ENCODE measurements around the gene STK32C. TPM values are rescaled to one million over a fixed set of nuclear protein-coding genes. Genes with fewer than 3 reads are reported as not detected.

Gene STK32C
- total and polyA plus RNA-seq, 7 donors = 4.3 to 12.8 (median 8.4) TPM

- whole genome bisulfite sequencing, 2 donors = 37 to 67% methylated on average over 38 of the region's 38 CpGs
- Histone ChIP-seq H3K4me3 (peak overlapping the region in 2 of 4 donors; percentile 3 to 24), H3K9me3 (no peaks in the 10 kb centered on the region), H3K36me3 (no peaks in the 10 kb centered on the region), H3K27me3 (no peaks in the 10 kb centered on the region), H3K27ac (no peak overlapping the region), H3K4me1 (peaks cover 0 to 7% (median 0%) of the 10 kb centered on the region in 4 donors)
- no peak for DNase-seq
- TF ChIP-seq CTCF (IDR thresholded peaks at IDR 0.05) = no peak
- TF ChIP-seq EP300 (IDR thresholded peaks at IDR 0.05) = no peak
- TF ChIP-seq POLR2A (IDR thresholded peaks at IDR 0.05) = no peak
- no peak for TF ChIP-seq POLR2AphosphoS5 (IDR thresholded peaks at IDR 0.05)
- intact Hi-C loops (cut with DNase I) = no loop called here
Observed at GRCh38 chr10:132248455-132249225, 59.1 kb downstream of the STK32C start.

DNA sequence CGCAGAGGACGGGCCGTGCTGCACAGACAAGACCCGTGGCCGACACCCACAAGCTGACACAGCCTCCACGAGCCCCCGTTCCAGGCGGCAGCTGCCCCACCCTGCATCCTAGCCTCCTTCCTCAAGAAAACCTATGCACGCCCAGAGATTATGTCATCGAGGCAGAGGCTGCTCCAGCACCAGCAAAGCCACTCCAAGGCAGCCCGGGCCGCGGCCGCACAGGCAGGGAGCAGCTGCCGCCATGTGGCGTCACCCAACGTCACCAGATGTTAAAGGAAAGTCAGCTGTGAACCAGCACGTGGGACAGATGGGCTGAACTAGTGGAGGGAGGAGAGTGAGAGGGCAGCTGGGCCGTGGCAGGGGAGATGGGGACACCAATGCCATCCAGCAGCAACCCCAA lies 59.8 kb downstream of the STK32C start:
- no peak for DNase-seq
- H3K9me3 ChIP-seq = no peaks in the 10 kb centered on the region
- no peak overlapping the region for H3K4me3 ChIP-seq

DNA sequence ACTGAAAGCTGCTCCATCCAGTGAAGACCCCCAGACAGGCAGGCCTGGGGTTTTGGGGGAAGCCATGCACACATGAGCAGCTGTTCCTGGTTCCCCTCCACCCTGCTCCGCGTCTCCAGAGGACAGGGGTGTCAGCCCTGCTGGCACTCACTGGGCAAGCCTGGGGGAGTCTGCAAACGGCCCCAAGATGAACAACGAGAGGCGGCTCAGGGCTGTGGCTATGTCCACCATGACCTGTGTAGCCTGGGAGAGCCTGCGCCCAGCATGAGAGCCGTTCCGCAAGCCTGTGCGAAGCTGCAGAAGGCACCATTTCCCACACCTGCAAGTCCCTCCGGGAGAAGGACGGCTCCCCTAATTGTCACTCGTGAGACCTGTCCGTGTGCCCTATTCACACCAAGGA lies 61.5 kb downstream of the STK32C start:
- DNase-seq = no peak
- no peak overlapping the region for H3K4me3 ChIP-seq
- no peaks in the 10 kb centered on the region for H3K27me3 ChIP-seq
- H3K27ac ChIP-seq = no peak overlapping the region
- H3K4me1 ChIP-seq = peaks cover 0 to 7% (median 0%) of the 10 kb centered on the region in 4 donors
- WGBS, 2 donors = 93 to 96% methylated on average over 13 of the region's 13 CpGs
- H3K36me3 ChIP-seq = no peaks in the 10 kb centered on the region
- H3K9me3 ChIP-seq = no peaks in the 10 kb centered on the region
- TF ChIP-seq POLR2AphosphoS5 (IDR thresholded peaks at IDR 0.05) (no peak), POLR2A (IDR thresholded peaks at IDR 0.05) (no peak), CTCF (IDR thresholded peaks at IDR 0.05) (no peak), EP300 (IDR thresholded peaks at IDR 0.05) (no peak)
- intact Hi-C loops (cut with DNase I) = no loop called here

More for the DNA sequence above, 59.8 kb downstream of the STK32C start:
- TF ChIP-seq CTCF (IDR thresholded peaks at IDR 0.05) = no peak
- TF ChIP-seq POLR2A (IDR thresholded peaks at IDR 0.05) = no peak
- no peak for TF ChIP-seq POLR2AphosphoS5 (IDR thresholded peaks at IDR 0.05)
- no peak for TF ChIP-seq EP300 (IDR thresholded peaks at IDR 0.05)
- peaks cover 0 to 7% (median 0%) of the 10 kb centered on the region in 4 donors for H3K4me1 ChIP-seq
- no peaks in the 10 kb centered on the region for H3K36me3 ChIP-seq
- WGBS, 2 donors = 56 to 75% methylated on average over 19 of the region's 19 CpGs
- H3K27ac ChIP-seq = no peak overlapping the region
- intact Hi-C loops (cut with DNase I) = no loop called here
- no peaks in the 10 kb centered on the region for H3K27me3 ChIP-seq

- intact Hi-C loops (cut with DNase I) = no loop called here
- Histone ChIP-seq H3K9me3 (no peaks in the 10 kb centered on the region), H3K4me3 (no peak overlapping the region), H3K36me3 (no peaks in the 10 kb centered on the region), H3K27ac (no peak overlapping the region), H3K27me3 (no peaks in the 10 kb centered on the region), H3K4me1 (peaks cover 0 to 7% (median 0%) of the 10 kb centered on the region in 4 donors)
- no peak for TF ChIP-seq EP300 (IDR thresholded peaks at IDR 0.05)
- no peak for TF ChIP-seq POLR2A (IDR thresholded peaks at IDR 0.05)
- no peak for TF ChIP-seq CTCF (IDR thresholded peaks at IDR 0.05)
- no peak for TF ChIP-seq POLR2AphosphoS5 (IDR thresholded peaks at IDR 0.05)
- no peak for DNase-seq
- WGBS, 2 donors = 88 to 92% methylated on average over 14 of the region's 14 CpGs
Observed at GRCh38 chr10:132245056-132245455, 62.7 kb downstream of the STK32C start.
